Right ventricle myocardium superior (tissue), 1 donor: ENCODE data around the gene OR2L13. TPM values are rescaled to one million over a fixed set of nuclear protein-coding genes. Genes with fewer than 3 reads are reported as not detected.

ENCODE experiments used
- total RNA-seq: library from RNA; stranded (reverse); fragmentation: NEBNext Ultra II Directional; extraction: Animal tissue kit (Norgen Biotek cat#: 25700); gene quantifications from one replicate; pipeline ENCODE4 v1.2.1, GENCODE V29; 2021
- donor health status: DM: no; HTN: yes; CAD: no; lungs with severe emphysema.

Gene OR2L13
- total RNA-seq, 1 donor from 2014 or later, result not detected

Other genes with a start within 250 kb of the OR2L13 start
- gene TRIM58, start 238.0 kb upstream of the OR2L13 start, total RNA-seq, result 0.13 TPM
- not detected for gene OR2W3, start 199.6 kb upstream of the OR2L13 start, total RNA-seq
- gene OR2T8, start 174.9 kb upstream of the OR2L13 start, total RNA-seq, result not detected
- not detected for gene OR2AJ1, start 170.3 kb upstream of the OR2L13 start, total RNA-seq
- gene OR2L8, start 146.3 kb upstream of the OR2L13 start, total RNA-seq, result not detected
- not detected for gene OR2AK2, start 130.0 kb upstream of the OR2L13 start, total RNA-seq
- not detected for gene OR2L5, start 81.5 kb upstream of the OR2L13 start, total RNA-seq
- gene OR2L2, start 65.1 kb upstream of the OR2L13 start, total RNA-seq, result not detected
- not detected for gene OR2L3, start 48.3 kb upstream of the OR2L13 start, total RNA-seq
- gene OR2M5, start 50.0 kb downstream of the OR2L13 start, total RNA-seq, result not detected
- gene OR2M2, start 79.6 kb downstream of the OR2L13 start, total RNA-seq, result not detected
- gene OR2M3, start 102.1 kb downstream of the OR2L13 start, total RNA-seq, result not detected
- gene OR2M4, start 136.2 kb downstream of the OR2L13 start, total RNA-seq, result not detected
- not detected for gene OR2T33, start 182.8 kb downstream of the OR2L13 start, total RNA-seq
- gene OR2T12, start 208.2 kb downstream of the OR2L13 start, total RNA-seq, result not detected
- gene OR2M7, start 229.4 kb downstream of the OR2L13 start, total RNA-seq, result not detected